H9 (cell line): ENCODE measurements around the gene CTH. TPM values are rescaled to one million over a fixed set of nuclear protein-coding genes. Genes with fewer than 3 reads are reported as not detected.

Source experiments
- DNase-seq: peaks from one replicate; pipeline ENCODE4 v3.0.0-alpha.2; 2017
- H2AFZ ChIP-seq: one replicate; pipeline ENCODE4 v1.6.1; 2013; ENCODE audit warnings: mild to moderate bottlenecking, low read length, control low read depth, moderate library complexity
- H2AK5ac ChIP-seq: 2 replicates; pipeline ENCODE4 v1.6.1; 2013; ENCODE audit warnings: low read length, control low read depth, mixed read lengths; ENCODE audit not compliant: insufficient read length
- H2BK120ac ChIP-seq: one replicate; pipeline ENCODE4 v1.6.1; 2013; ENCODE audit warnings: low read depth, mild to moderate bottlenecking, low read length, control low read depth, inconsistent platforms; ENCODE audit not compliant: poor library complexity, severe bottlenecking
- H2BK12ac ChIP-seq: 2 replicates; pipeline ENCODE4 v1.6.1; 2013; ENCODE audit warnings: low read length, control low read depth, mixed read lengths, low read depth; ENCODE audit not compliant: insufficient read length
- H2BK15ac ChIP-seq: 2 replicates; pipeline ENCODE4 v1.6.1; 2013; ENCODE audit warnings: low read depth, low read length, control low read depth
- H2BK20ac ChIP-seq: one replicate; pipeline ENCODE4 v1.6.1; 2013; ENCODE audit warnings: low read depth, mild to moderate bottlenecking, low read length, control low read depth, inconsistent platforms; ENCODE audit not compliant: poor library complexity, severe bottlenecking
- H2BK5ac ChIP-seq: 2 replicates; pipeline ENCODE4 v1.6.1; 2013; ENCODE audit warnings: low read length, control low read depth, mixed read lengths; ENCODE audit not compliant: insufficient read length
- H3K14ac ChIP-seq: 2 replicates; pipeline ENCODE4 v1.6.1; 2013; ENCODE audit warnings: low read length, control low read depth; ENCODE audit not compliant: insufficient read depth
- H3K18ac ChIP-seq: 2 replicates; pipeline ENCODE4 v1.6.1; 2013; ENCODE audit warnings: low read depth, mild to moderate bottlenecking, mixed read lengths, low read length, control low read depth; ENCODE audit not compliant: insufficient read length
- H3K23ac ChIP-seq: 2 replicates; pipeline ENCODE4 v1.6.1; 2013; ENCODE audit warnings: low read length, control low read depth, mixed read lengths, low read depth; ENCODE audit not compliant: insufficient read length
- H3K23me2 ChIP-seq: 2 replicates; pipeline ENCODE4 v1.6.1; 2013; ENCODE audit warnings: low read depth, mild to moderate bottlenecking, mixed read lengths, low read length, control low read depth; ENCODE audit not compliant: insufficient read length, poor library complexity, severe bottlenecking
- H3K27ac ChIP-seq: 2 replicates; pipeline ENCODE4 v1.5.1; 2013; ENCODE audit warnings: low read length, control low read depth, mixed read lengths, low read depth; ENCODE audit not compliant: insufficient read length
- H3K27me3 ChIP-seq: 2 replicates; pipeline ENCODE4 v1.6.1; 2013; ENCODE audit warnings: low read length, control low read depth, inconsistent platforms; ENCODE audit not compliant: insufficient read depth
- H3K4ac ChIP-seq: 2 replicates; pipeline ENCODE4 v1.6.1; 2013; ENCODE audit warnings: low read depth, mild to moderate bottlenecking, control low read depth, inconsistent platforms, low read length, moderate library complexity
- H3K4me1 ChIP-seq: 2 replicates; pipeline ENCODE4 v1.6.1; 2013; ENCODE audit warnings: low read length, control low read depth, inconsistent platforms; ENCODE audit not compliant: insufficient read depth
- H3K4me2 ChIP-seq: 2 replicates; pipeline ENCODE4 v1.6.1; 2013; ENCODE audit warnings: low read length, control low read depth, mixed read lengths; ENCODE audit not compliant: insufficient read length, insufficient read depth
- H3K56ac ChIP-seq: 2 replicates; pipeline ENCODE4 v1.6.1; 2013; ENCODE audit warnings: low read depth, mild to moderate bottlenecking, mixed read lengths, low read length, control low read depth; ENCODE audit not compliant: insufficient read length
- H3K79me1 ChIP-seq: 2 replicates; pipeline ENCODE4 v1.6.1; 2013; ENCODE audit warnings: low read depth, mild to moderate bottlenecking, moderate library complexity, low read length, control low read depth, inconsistent platforms; ENCODE audit not compliant: insufficient read depth, poor library complexity, severe bottlenecking
- H3K79me2 ChIP-seq: 2 replicates; pipeline ENCODE4 v1.6.1; 2013; ENCODE audit warnings: low read length, control low read depth, inconsistent platforms; ENCODE audit not compliant: insufficient read depth
- H3K9ac ChIP-seq: 2 replicates; pipeline ENCODE4 v1.6.1; 2013; ENCODE audit warnings: low read length, control low read depth, mixed read lengths; ENCODE audit not compliant: insufficient read length; ENCODE audit errors: extremely low read depth
- H3K9me3 ChIP-seq: one replicate; pipeline ENCODE4 v1.6.1; 2013; ENCODE audit warnings: low read depth, low read length, inconsistent platforms; ENCODE audit not compliant: control insufficient read depth
- H3T11ph ChIP-seq: one replicate; pipeline ENCODE4 v1.6.1; 2013; ENCODE audit warnings: mild to moderate bottlenecking, low read length, control low read depth, inconsistent platforms
- H4K20me1 ChIP-seq: one replicate; pipeline ENCODE4 v1.6.1; 2013; ENCODE audit not compliant: control insufficient read depth, insufficient read length, insufficient read depth
- H4K5ac ChIP-seq: 2 replicates; pipeline ENCODE4 v1.6.1; 2013; ENCODE audit warnings: low read depth, mild to moderate bottlenecking, mixed read lengths, low read length, control low read depth; ENCODE audit not compliant: insufficient read length
- H4K8ac ChIP-seq: replicated peaks from 2 replicates; pipeline ENCODE4 v1.6.1; 2013; ENCODE audit warnings: low read length, control low read depth, mixed read lengths, low read depth; ENCODE audit not compliant: insufficient read length
- H4K91ac ChIP-seq: 2 replicates; pipeline ENCODE4 v1.6.1; 2013; ENCODE audit warnings: low read depth, mild to moderate bottlenecking, moderate library complexity, mixed read lengths, low read length, control low read depth; ENCODE audit not compliant: insufficient read length
- H3K27ac Mint-ChIP-seq, 3 experiments: 2 replicates in 2 of 3; 3 replicates in 1 of 3; pipeline ENCODE4 v1.8.0; 2020 to 2021; ENCODE audit warnings: mixed read lengths in 3 of 3, mild to moderate bottlenecking in 1 of 3, moderate library complexity in 1 of 3
- H3K27me3 Mint-ChIP-seq: 2 replicates; pipeline ENCODE4 v1.8.0; 2021; ENCODE audit warnings: low read depth, mild to moderate bottlenecking, moderate library complexity, mixed read lengths
- H3K36me3 Mint-ChIP-seq, 3 experiments: 2 replicates in 2 of 3; 3 replicates in 1 of 3; pipeline ENCODE4 v1.8.0; 2020 to 2021; ENCODE audit warnings: low read depth in 3 of 3, mixed read lengths in 3 of 3; ENCODE audit not compliant: insufficient read depth in 1 of 3
- H3K4me1 Mint-ChIP-seq, 2 experiments: 2 replicates each; pipeline ENCODE4 v1.8.0; 2020; ENCODE audit warnings: mixed read lengths in 2 of 2
- H3K4me3 Mint-ChIP-seq, 2 experiments: 2 replicates in 1 of 2; 3 replicates in 1 of 2; pipeline ENCODE4 v1.8.0; 2020 to 2021; ENCODE audit warnings: mild to moderate bottlenecking in 2 of 2, mixed read lengths in 2 of 2, moderate library complexity in 1 of 2
- H3K9me3 Mint-ChIP-seq, 2 experiments: 2 replicates in 1 of 2; 3 replicates in 1 of 2; pipeline ENCODE4 v1.8.0; 2020; ENCODE audit warnings: mild to moderate bottlenecking in 2 of 2, mixed read lengths in 2 of 2, moderate library complexity in 1 of 2
- CTCF ChIP-seq: fragments of 200-600 bp; sonication (generic); conservative IDR thresholded peaks from 3 replicates; pipeline ENCODE4 v1.8.0; 2021; ENCODE audit warnings: antibody characterized with exemption, mild to moderate bottlenecking
- WGBS: extraction: QIAGEN DNeasy Blood & Tissue Kit; methylation state at CpG from one replicate; pipeline ENCODE4 v1.1.7; 2013; ENCODE audit warnings: missing lambda C conversion rate, low lambda C conversion rate, mixed read lengths; ENCODE audit not compliant: insufficient read length; ENCODE audit errors: extremely low coverage; 5-methylcytosine and 5-hydroxymethylcytosine counted together
- total RNA-seq: library from RNA; stranded (reverse); gene quantifications from 2 replicates; pipeline ENCODE4 v1.2.1, GENCODE V29; 2021

CTH gene
- total RNA-seq, 1 experiment from 2014 or later: 15.5 TPM

GRCh38 chr1:70384542-70384941 is 26.5 kb upstream of the CTH start:
- no peak overlapping the region for H3T11ph ChIP-seq
- no peaks in the 10 kb centered on the region for H3K23me2 ChIP-seq
- DNase-seq: no peak
- no peak overlapping the region for H4K91ac ChIP-seq
- no peak overlapping the region for H4K8ac ChIP-seq
- no peak overlapping the region for H3K9ac ChIP-seq
- no peak overlapping the region for H3K4ac ChIP-seq
- Mint-ChIP-seq H3K4me3 (no peak overlapping the region), H3K27ac (no peak overlapping the region), H3K27me3 (no peaks in the 10 kb centered on the region), H3K36me3 (no peaks in the 10 kb centered on the region), H3K4me1 (no peaks in the 10 kb centered on the region), H3K9me3 (no peaks in the 10 kb centered on the region)
- H3K27ac ChIP-seq: no peak overlapping the region
- H2BK15ac ChIP-seq: no peak overlapping the region
- H3K4me2 ChIP-seq: no peak overlapping the region
- no peaks in the 10 kb centered on the region for H4K20me1 ChIP-seq
- no peaks in the 10 kb centered on the region for H3K4me1 ChIP-seq
- no peak overlapping the region for H3K14ac ChIP-seq
- no peaks in the 10 kb centered on the region for H3K27me3 ChIP-seq
- no peak overlapping the region for H3K18ac ChIP-seq
- H2AK5ac ChIP-seq: no peak overlapping the region
- no peak overlapping the region for H4K5ac ChIP-seq
- no peak overlapping the region for H3K23ac ChIP-seq
- no peak overlapping the region for H2BK20ac ChIP-seq
- H2AFZ ChIP-seq: no peak overlapping the region
- no peak overlapping the region for H3K56ac ChIP-seq
- no CpG with 5 or more reads among the region's 2 CpGs for WGBS
- H3K9me3 ChIP-seq: no peaks in the 10 kb centered on the region
- no peak overlapping the region for H2BK120ac ChIP-seq
- no peak overlapping the region for H2BK12ac ChIP-seq
- no peaks in the 10 kb centered on the region for H3K79me2 ChIP-seq
- TF ChIP-seq CTCF: no peak
- H2BK5ac ChIP-seq: no peak overlapping the region
- no peaks in the 10 kb centered on the region for H3K79me1 ChIP-seq
